Astrocyte (in vitro differentiated cells and primary cell): ENCODE measurements around the gene NBR1. TPM values are rescaled to one million over a fixed set of nuclear protein-coding genes. Genes with fewer than 3 reads are reported as not detected.
"Not testable (repeated sequence)": the region's sequence is repeated elsewhere in the genome, so short reads cannot be mapped to it uniquely, and the experiment has no call there.

Experiments used
- DNase-seq: peaks from one replicate; pipeline ENCODE4 v3.0.0-alpha.2; 2010; ENCODE audit warnings: low read depth
- FAIRE-seq: peaks from 2 replicates; lab custom pipeline; 2011; peaks lifted over from hg19 to GRCh38; lab: Jason Lieb, UNC
- H2AFZ ChIP-seq: 2 replicates; pipeline ENCODE4 v1.6.0; 2012; ENCODE audit warnings: low read depth, low read length, inconsistent platforms
- H3K27ac ChIP-seq: 2 replicates; pipeline ENCODE4 v1.5.1; 2011; ENCODE audit warnings: low read depth, low read length, inconsistent platforms
- H3K27me3 ChIP-seq: 2 replicates; pipeline ENCODE4 v1.6.0; 2011; ENCODE audit warnings: low read length, inconsistent platforms; ENCODE audit not compliant: insufficient read depth
- H3K36me3 ChIP-seq: 2 replicates; pipeline ENCODE4 v1.5.1; 2011; ENCODE audit warnings: low read length, inconsistent platforms; ENCODE audit not compliant: insufficient read depth
- H3K4me1 ChIP-seq: 2 replicates; pipeline ENCODE4 v1.5.1; 2011; ENCODE audit warnings: low read length, inconsistent platforms; ENCODE audit not compliant: insufficient read depth
- H3K4me2 ChIP-seq: 2 replicates; pipeline ENCODE4 v1.6.0; 2012; ENCODE audit warnings: low read length, inconsistent platforms
- H3K4me3 ChIP-seq: 2 replicates; pipeline ENCODE4 v1.5.1; 2011; ENCODE audit warnings: low read depth, mild to moderate bottlenecking, low read length, inconsistent platforms; ENCODE audit not compliant: insufficient read depth
- H3K79me2 ChIP-seq: 2 replicates; pipeline ENCODE4 v1.6.0; 2012; ENCODE audit warnings: mild to moderate bottlenecking, low read length, inconsistent platforms; ENCODE audit not compliant: insufficient read depth
- H3K9ac ChIP-seq: 2 replicates; pipeline ENCODE4 v1.6.0; 2012; ENCODE audit warnings: mild to moderate bottlenecking, low read length, inconsistent platforms
- H3K9me3 ChIP-seq: 2 replicates; pipeline ENCODE4 v1.5.1; 2012; ENCODE audit warnings: low read depth, mild to moderate bottlenecking, low read length, inconsistent platforms; ENCODE audit not compliant: insufficient read depth
- H4K20me1 ChIP-seq: 2 replicates; pipeline ENCODE4 v1.6.0; 2012; ENCODE audit warnings: low read length, inconsistent platforms; ENCODE audit not compliant: insufficient read depth
- H3K27ac Mint-ChIP-seq: one replicate; pipeline ENCODE4 v1.8.0; 2021; ENCODE audit warnings: mild to moderate bottlenecking, mixed read lengths; ENCODE audit not compliant: unreplicated experiment
- H3K27me3 Mint-ChIP-seq: one replicate; pipeline ENCODE4 v1.8.0; 2021; ENCODE audit warnings: low read depth, mixed read lengths; ENCODE audit not compliant: unreplicated experiment
- H3K36me3 Mint-ChIP-seq: one replicate; pipeline ENCODE4 v1.8.0; 2021; ENCODE audit warnings: low read depth, mixed read lengths; ENCODE audit not compliant: unreplicated experiment
- H3K4me1 Mint-ChIP-seq: one replicate; pipeline ENCODE4 v1.8.0; 2021; ENCODE audit warnings: low read depth, mixed read lengths; ENCODE audit not compliant: unreplicated experiment
- H3K4me3 Mint-ChIP-seq: one replicate; pipeline ENCODE4 v1.8.0; 2021; ENCODE audit warnings: mild to moderate bottlenecking, moderate library complexity, mixed read lengths; ENCODE audit not compliant: unreplicated experiment
- H3K9me3 Mint-ChIP-seq: one replicate; pipeline ENCODE4 v1.8.0; 2021; ENCODE audit warnings: mild to moderate bottlenecking, mixed read lengths; ENCODE audit not compliant: unreplicated experiment
- EZH2 ChIP-seq: IDR thresholded peaks from 2 replicates; pipeline ENCODE4 v1.6.1; 2012; ENCODE audit warnings: mild to moderate bottlenecking, low read length, inconsistent platforms; ENCODE audit not compliant: insufficient read depth
- total RNA-seq: library from RNA; stranded (reverse); gene quantifications from 2 replicates; pipeline ENCODE4 v1.2.1, GENCODE V29; 2021
- TF ChIP-seq, protein P1 (sequence below): IDR thresholded peaks from 2 replicates; pipeline ENCODE4 v1.5.1; 2011; ENCODE audit warnings: low read depth, mild to moderate bottlenecking, inconsistent platforms, low read length, moderate library complexity; ENCODE audit not compliant: insufficient read depth

Gene NBR1
- total RNA-seq, 1 donor from 2014 or later = 46.8 TPM

GRCh38 chr17:43186656-43187055 is 15.6 kb downstream of the NBR1 start:
- H3K79me2 ChIP-seq, DNase-seq, H3K27me3 Mint-ChIP-seq, FAIRE-seq, H3K9me3 Mint-ChIP-seq, H4K20me1 ChIP-seq, H3K4me3 ChIP-seq, H3K4me1 ChIP-seq, H3K9me3 ChIP-seq, H2AFZ ChIP-seq, H3K4me1 Mint-ChIP-seq, H3K4me2 ChIP-seq, H3K27me3 ChIP-seq, H3K27ac Mint-ChIP-seq, H3K9ac ChIP-seq, H3K27ac ChIP-seq, H3K4me3 Mint-ChIP-seq: not testable (repeated sequence)
- peaks cover 14% of the 10 kb centered on the region for H3K36me3 Mint-ChIP-seq
- H3K36me3 ChIP-seq = peaks cover 29% of the 10 kb centered on the region

GRCh38 chr17:43193251-43193650 is 22.2 kb downstream of the NBR1 start:
- TF ChIP-seq EZH2 = no peak
- TF ChIP-seq, protein P1, sequence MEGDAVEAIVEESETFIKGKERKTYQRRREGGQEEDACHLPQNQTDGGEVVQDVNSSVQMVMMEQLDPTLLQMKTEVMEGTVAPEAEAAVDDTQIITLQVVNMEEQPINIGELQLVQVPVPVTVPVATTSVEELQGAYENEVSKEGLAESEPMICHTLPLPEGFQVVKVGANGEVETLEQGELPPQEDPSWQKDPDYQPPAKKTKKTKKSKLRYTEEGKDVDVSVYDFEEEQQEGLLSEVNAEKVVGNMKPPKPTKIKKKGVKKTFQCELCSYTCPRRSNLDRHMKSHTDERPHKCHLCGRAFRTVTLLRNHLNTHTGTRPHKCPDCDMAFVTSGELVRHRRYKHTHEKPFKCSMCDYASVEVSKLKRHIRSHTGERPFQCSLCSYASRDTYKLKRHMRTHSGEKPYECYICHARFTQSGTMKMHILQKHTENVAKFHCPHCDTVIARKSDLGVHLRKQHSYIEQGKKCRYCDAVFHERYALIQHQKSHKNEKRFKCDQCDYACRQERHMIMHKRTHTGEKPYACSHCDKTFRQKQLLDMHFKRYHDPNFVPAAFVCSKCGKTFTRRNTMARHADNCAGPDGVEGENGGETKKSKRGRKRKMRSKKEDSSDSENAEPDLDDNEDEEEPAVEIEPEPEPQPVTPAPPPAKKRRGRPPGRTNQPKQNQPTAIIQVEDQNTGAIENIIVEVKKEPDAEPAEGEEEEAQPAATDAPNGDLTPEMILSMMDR = no peak
- Histone ChIP-seq H3K4me3 (no peak overlapping the region), H3K27me3 (no peaks in the 10 kb centered on the region), H3K36me3 (peaks cover 61% of the 10 kb centered on the region), H3K9ac (no peak overlapping the region), H3K27ac (no peak overlapping the region), H3K9me3 (no peaks in the 10 kb centered on the region), H3K4me1 (no peaks in the 10 kb centered on the region), H3K4me2 (no peak overlapping the region), H2AFZ (no peak overlapping the region), H3K79me2 (no peaks in the 10 kb centered on the region), H4K20me1 (no peaks in the 10 kb centered on the region)
- no peak for FAIRE-seq
- Mint-ChIP-seq H3K27ac (no peak overlapping the region), H3K36me3 (peaks cover 30% of the 10 kb centered on the region), H3K4me1 (no peaks in the 10 kb centered on the region), H3K4me3 (no peak overlapping the region), H3K27me3 (no peaks in the 10 kb centered on the region), H3K9me3 (no peaks in the 10 kb centered on the region)
- DNase-seq = no peak

DNA sequence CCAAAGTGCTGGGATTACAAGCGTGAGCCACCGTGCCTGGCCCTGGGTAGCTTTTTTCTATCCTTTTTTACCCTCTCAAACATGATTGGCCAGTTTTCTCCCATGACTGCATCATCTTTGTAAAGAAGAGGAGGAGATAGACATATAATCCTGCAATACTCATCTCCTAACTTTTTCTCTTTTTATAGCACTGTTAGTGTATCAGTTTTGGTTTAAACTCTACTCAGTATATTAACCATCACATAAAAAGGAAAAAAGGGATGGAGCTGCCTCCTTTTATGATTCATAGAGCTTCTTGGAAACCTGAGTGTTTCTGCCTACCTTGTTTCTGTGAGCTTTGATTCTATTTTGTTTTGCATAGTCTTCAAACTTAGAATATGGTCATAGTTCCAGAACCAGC is 28.6 kb downstream of the NBR1 start:
- FAIRE-seq (no peak), DNase-seq (no peak)
- H3K9ac ChIP-seq = no peak overlapping the region
- Mint-ChIP-seq H3K27me3 (no peaks in the 10 kb centered on the region), H3K9me3 (no peaks in the 10 kb centered on the region), H3K4me3 (no peak overlapping the region), H3K36me3 (peaks cover 30% of the 10 kb centered on the region), H3K27ac (peak overlapping the region; percentile 34), H3K4me1 (no peaks in the 10 kb centered on the region)
- H3K36me3 ChIP-seq = peaks cover 42% of the 10 kb centered on the region
- no peak overlapping the region for H3K27ac ChIP-seq
- no peaks in the 10 kb centered on the region for H3K9me3 ChIP-seq
- TF ChIP-seq EZH2 = no peak
- TF ChIP-seq, protein P1 = no peak
- H2AFZ ChIP-seq = no peak overlapping the region
- no peaks in the 10 kb centered on the region for H3K4me1 ChIP-seq
- H3K79me2 ChIP-seq = no peaks in the 10 kb centered on the region
- H3K4me2 ChIP-seq = no peak overlapping the region
- no peak overlapping the region for H3K4me3 ChIP-seq
- H4K20me1 ChIP-seq = no peaks in the 10 kb centered on the region
- no peaks in the 10 kb centered on the region for H3K27me3 ChIP-seq
